ENCODE measurements around the gene LINC01488. TPM values are rescaled to one million over a fixed set of nuclear protein-coding genes. Genes with fewer than 3 reads are reported as not detected.

Gene LINC01488
- polyA plus RNA-seq, 12 donors: 0.12 to 0.28 (median 0.13) TPM; not detected in 6

DNA sequence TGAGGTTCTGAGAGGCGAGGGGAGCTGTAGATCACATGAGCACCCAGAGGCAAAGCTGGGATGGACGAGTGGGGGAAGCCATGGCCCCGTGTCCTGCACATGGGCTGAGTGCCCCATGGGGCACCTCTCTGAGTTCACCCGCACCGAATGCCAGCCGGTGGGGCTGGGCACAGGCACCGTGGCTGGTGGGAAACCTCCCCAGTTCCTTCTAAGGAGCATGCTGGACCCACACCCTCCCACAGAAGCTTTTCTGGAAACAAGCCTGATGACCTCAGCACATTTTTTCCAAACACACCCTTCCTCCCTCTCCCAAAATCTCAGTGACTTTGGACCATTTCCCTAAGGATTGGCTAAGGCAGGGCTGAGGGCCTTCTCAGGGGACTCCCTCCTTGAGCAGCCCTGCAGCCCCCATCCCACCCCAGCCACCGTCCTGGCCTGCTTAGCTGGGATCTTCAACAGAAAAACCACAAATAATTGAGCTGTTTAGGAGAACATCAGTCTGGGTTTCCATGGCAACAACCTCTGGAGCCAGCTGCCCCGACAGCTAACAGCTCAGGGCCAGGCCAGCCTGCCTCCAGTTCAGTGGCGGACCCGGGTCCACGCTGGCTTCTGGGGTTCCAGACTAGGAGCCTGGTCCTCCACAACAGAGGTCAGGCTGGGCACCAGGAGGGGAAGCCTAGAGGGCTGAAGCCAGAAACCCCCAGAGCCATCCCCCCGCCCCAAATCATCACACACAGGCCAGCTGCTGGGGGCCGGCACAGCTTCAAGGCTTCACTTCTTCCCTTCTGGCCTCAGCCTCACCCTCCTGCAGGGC, 18.1 kb upstream of the LINC01488 start:
- peak; percentile 91 for DNase-seq

DNA sequence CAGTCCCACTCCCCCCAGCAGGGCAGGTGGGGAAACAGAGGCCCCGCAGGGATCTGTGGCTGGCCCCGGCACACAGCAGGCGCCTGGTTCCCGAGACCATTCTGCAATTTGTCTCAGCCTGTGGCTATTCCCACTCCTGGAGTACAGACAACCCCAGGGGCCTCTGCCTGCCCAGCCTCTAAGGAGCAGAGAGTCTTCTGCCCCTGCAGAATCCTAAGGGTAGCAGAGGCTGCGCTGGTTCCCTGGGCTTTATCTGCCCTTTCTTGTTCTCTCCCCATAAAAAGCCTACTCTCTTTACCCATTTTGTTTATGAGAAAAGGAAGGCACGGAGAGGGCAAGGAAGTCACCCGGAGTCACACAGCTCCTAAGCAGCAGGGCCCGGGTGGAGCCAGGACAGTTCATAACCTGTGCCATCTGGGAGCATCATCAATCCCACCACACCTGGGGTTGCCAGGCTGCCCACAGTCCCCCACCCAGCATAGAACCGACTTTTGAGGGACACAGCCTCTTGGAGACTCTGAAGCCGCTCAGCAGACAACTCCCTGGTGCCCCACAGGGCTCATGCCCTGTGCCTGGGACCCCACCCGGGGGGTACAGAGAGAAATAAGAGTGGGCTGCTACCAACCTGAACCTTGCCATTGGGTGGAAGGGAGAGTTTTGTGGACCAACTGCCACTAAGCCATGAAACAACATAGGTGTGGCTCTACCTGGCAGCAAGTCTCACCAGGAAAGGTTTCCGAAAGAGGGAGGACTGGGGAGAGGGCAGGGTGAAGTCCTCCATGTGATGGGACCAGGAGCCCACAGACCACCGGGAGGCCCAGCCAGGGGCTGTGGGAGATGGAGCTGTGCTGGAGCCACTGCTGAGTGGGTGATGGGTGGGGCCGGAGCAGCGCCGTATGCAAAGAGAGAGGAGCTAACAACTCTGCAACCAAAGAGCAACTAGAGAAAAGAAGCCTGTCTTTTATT, 17.2 kb upstream of the LINC01488 start:
- no peak for DNase-seq

- DNase-seq: no peak
Measured at GRCh38 chr11:69465236-69466000, 16.0 kb upstream of the LINC01488 start.

DNA sequence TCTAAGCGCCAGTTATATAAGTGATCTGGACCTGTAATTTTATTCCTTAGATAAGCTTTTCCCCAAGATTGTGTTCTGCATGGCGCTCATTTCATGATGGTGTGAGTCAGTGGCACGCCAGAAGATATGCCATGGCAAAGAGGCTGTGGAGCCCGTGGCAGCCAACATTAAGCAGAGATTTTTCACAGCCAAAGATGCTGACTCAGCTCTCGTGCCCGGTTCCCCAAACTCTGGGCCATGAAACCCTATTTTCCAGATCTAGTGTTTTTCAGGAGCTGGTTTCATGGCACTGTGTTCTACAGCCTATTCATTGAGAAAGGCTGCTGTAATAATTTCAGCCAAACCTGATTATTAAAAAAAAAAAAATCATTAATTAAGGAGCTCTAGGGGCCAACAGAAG, 15.4 kb upstream of the LINC01488 start:
- DNase-seq: no peak

GRCh38 chr11:69467196-69467595, 14.3 kb upstream of the LINC01488 start:
- DNase-seq: no peak

- DNase-seq: no peak
Measured at GRCh38 chr11:69467646-69468045, 13.8 kb upstream of the LINC01488 start.

GRCh38 chr11:69468221-69468620, 13.2 kb upstream of the LINC01488 start:
- no peak for DNase-seq

DNA sequence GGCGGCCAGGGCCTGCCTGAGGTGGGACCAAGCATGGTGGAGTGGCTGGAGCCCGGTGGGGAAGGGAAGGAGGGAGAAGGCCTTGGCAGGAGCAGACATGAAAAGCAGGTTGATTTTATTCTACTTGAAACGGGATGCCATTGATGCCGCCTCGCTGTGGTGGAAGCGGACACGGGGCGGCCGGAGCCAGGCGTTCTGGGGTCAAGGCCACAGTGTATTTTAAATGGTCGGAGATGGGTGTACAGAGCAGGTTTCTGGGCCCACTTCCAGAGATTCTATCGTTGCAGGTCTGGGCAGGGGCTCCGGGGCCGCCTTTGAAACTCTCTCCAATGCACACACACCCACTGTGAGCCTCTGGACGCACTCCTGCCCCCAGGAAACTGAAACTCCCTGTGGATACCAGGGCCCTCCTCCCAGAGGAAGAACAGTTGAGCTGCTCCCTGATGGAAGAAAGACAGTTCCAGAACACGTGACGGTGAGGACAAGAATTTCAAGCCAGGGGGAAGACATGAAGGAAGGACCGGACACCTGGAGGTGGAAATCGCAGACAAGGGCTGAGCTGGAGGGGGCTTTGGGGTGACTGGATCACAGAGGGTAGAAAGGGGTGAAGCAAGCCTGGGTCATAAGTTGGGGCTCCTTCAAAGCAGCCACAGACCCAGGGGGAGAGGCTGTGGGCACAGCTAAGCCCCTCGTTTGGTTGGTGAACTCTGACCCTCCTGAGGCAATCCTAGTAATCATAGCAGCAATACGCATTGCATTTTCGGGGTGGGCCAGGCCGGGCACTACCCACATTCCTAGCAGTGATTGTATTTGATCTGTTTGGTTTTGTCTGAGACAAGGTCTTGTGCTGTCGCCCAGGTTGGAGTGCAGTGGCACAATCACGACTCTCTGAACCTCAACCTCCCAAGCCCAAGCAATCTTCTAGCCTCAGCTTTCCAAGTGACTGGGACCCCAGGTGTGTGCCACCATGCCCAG, 12.3 kb upstream of the LINC01488 start:
- DNase-seq: no peak

DNA sequence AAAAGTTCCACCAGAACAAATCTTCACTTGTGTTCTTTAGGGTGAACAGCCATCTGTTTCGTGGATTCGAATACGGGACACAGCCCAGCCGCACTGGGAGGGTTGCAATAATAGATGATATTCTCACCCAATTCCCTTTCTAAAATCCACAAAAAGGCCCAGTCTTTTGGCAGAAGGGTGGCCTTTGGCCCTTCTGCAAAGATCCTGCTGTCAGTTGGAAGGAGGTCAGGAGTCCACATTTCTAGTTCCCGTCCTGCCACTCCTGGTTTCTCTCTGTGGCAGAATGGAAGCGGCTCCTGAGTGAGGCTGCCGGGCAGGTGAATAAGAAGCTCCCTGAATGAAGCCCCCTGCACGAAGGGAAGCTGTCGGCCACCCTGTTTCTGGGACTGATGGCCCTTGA, 11.2 kb upstream of the LINC01488 start:
- DNase-seq: no peak

DNA sequence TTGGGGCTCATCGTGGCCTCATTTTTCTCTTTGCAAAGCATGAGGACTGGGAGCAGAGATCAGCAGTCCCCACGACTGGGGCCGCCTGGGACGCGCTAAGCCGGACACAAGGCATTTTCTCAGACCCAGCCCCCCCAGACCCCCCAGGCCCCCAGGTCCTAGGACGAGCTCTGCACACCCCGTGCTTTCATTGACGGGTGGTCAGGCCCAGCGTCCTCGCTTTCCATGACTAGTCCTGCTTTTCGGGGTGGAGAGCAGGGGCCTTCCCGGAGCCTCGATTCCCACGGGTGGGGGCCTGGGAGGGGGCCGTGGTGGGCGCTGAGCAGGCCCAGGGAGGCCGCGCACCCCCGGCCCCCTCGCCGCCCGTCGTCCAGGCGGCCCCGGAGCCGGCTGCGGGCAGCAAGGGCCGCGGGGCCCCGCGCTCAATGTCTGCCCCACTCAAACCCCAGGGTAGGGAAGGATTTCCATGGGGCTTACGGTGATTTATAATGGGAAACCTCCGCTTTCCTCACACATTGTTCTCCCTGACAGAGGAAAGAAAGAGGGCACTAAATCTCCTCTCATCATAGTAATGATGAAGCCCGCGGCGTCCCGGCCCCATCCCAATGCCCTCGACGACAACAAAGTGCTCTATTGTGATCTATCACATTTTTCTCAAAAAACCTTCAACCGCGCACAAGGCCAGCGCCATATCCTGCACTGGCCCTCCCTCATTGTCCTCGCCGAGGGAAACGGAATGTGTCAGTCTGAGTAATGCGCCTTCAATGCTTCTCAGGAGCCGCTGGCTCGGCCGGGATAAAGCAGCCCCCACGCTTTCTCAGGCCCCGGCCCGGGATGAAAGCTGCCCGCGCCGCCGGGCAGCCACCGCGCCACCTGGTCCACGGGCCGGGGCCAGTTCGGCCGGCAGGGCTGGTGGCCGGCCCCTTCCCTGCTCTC, 10.4 kb upstream of the LINC01488 start:
- DNase-seq: no peak

DNA sequence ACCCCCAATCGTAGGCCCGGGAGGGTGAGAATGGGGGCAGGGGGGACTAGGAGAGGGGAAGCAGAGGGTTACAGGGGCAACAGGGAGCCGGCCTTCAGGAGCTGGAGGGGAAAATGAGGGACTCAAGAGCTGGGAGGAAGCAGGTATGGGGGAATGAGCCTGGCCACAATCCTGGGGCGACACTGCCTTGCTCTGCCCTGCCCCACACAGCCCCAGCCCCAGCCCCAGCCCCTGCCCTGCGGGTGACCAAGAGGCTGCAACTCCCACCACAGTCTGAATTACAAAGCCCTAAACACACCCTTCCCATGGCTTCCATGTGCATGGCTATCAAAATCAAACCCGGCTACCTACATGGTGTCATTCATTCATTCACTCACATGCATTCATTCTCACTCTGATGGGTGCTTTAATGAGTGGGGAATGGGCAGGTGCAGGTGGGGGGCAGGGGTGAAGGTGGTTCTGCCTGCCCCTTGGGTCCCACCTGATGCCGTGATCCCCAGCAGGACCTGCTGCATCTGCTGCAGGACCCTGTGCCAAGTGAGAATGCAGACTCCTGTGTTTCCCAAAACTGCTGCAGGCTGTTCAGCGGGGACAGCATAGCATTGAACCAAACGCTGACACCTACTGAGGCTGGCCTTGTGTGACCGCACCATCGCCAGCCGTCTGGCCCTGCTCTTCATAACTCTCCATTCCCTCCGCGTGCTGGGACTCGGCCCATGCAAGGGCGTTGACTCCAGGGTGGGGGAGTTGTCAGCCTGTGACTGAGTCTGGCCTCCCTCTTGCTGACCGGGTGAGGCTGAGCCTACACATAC, 9.5 kb upstream of the LINC01488 start:
- no peak for DNase-seq

- DNase-seq: no peak
Measured at GRCh38 chr11:69472541-69473275, 8.8 kb upstream of the LINC01488 start.

GRCh38 chr11:69473276-69473845, 8.1 kb upstream of the LINC01488 start:
- DNase-seq: no peak

- no peak for DNase-seq
Measured at GRCh38 chr11:69474736-69475135, 6.7 kb upstream of the LINC01488 start.

- DNase-seq: no peak
Measured at GRCh38 chr11:69475141-69475865, 6.2 kb upstream of the LINC01488 start.

DNA sequence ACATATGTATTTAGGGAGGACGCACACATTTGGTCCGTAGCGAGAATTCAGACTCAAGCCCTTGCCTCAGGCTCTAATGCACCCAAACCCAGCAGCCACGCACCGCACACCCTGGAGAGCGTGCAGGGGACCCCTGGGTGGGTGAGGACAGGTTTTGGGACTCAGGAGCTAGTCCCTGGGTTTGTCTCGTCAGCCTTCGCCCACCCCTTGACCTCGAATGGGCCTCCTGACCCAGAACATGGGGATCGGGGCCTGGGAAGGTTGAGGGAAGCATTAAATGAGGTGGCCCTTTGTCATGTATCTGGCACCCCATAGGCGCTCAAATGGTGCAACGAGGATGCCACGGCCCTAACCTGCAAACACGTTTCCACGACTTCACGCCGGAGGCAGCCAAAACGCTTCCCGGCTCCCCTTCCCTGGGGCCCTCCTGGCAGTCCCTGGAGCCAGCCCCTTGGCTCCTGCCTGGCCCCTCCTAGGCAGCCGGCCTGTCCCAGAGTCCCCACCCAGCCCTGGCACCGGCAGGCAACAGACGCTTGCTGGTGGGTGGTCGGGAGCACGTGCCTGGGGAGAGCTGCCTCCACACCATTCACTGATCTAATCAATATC, 5.5 kb upstream of the LINC01488 start:
- no peak for DNase-seq
